ENCODE data around the gene HECW1. TPM values are rescaled to one million over a fixed set of nuclear protein-coding genes. Genes with fewer than 3 reads are reported as not detected.

Gene HECW1
- total and polyA plus RNA-seq, 12 donors = 0.07 to 0.23 TPM; not detected in 10

DNA sequence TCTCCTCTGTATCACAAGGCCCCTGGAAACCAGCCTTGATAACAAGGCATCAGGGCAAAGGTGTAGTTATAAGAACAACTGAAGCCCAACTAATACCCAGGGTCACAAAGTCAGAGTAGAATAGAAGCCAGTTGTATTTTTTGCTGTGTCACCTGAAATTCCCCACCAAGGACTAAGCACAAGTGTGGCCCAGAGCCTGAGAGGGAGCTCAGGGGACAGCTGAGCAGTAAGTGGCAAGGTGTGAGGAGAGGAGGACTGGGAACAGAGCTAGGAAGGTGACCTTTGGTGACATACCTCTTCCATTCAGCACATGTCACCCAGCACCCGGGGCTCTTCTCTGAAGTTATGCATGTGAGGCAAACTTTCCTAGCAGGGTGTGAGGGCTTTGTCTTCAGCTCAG lies 179.9 kb downstream of the HECW1 start:
- H3K27me3 ChIP-seq = peaks cover 0 to 7% (median 2%) of the 10 kb centered on the region in 7 donors
- no peak for DNase-seq
- WGBS, 2 donors = 73 to 87% methylated on average over 1 of the region's 1 CpG

DNA sequence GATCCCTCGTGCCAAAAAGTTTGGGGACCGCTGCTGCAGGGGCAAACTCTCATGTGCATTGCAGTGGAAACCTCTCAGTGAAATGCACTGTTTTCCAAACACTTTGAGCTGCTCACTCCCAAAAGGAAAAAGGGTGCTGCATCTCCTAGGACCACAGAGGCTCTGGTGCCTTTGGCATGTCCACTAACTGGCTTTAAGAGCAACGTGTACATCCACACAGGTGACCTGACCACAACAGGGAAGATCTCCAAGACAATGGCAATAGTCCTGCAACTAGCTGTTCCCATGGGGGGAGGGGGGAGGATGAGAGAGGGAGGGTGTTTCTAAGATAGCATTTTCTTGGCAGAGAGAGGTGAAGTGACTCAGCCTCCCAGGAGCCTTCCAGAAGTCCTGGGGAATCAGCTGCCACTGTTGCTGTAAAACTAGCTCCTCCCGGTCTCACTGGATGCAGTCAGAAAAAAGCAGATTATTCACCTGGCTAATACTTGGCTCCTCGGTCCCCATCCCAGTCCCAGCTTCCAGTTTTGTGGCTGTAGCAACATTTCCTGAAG lies 181.7 kb downstream of the HECW1 start:
- 46% methylated on average over 5 of the region's 5 CpGs for WGBS, 2 donors
- Histone ChIP-seq H3K4me1 (no peaks in the 10 kb centered on the region), H3K27me3 (peaks cover 0 to 21% (median 6%) of the 10 kb centered on the region in 7 donors), H3K4me3 (no peak overlapping the region), H3K36me3 (no peaks in the 10 kb centered on the region), H3K27ac (no peak overlapping the region), H3K9me3 (peaks cover 0 to 23% (median 10%) of the 10 kb centered on the region in 11 donors)
- TF ChIP-seq, protein P1, sequence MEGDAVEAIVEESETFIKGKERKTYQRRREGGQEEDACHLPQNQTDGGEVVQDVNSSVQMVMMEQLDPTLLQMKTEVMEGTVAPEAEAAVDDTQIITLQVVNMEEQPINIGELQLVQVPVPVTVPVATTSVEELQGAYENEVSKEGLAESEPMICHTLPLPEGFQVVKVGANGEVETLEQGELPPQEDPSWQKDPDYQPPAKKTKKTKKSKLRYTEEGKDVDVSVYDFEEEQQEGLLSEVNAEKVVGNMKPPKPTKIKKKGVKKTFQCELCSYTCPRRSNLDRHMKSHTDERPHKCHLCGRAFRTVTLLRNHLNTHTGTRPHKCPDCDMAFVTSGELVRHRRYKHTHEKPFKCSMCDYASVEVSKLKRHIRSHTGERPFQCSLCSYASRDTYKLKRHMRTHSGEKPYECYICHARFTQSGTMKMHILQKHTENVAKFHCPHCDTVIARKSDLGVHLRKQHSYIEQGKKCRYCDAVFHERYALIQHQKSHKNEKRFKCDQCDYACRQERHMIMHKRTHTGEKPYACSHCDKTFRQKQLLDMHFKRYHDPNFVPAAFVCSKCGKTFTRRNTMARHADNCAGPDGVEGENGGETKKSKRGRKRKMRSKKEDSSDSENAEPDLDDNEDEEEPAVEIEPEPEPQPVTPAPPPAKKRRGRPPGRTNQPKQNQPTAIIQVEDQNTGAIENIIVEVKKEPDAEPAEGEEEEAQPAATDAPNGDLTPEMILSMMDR (IDR thresholded peaks at IDR 0.05) = no peak
- ATAC-seq = no peak
- intact Hi-C loops (cut with DNase I) = no loop called here
- no peak for DNase-seq

More for the DNA sequence above, 179.9 kb downstream of the HECW1 start:
- ATAC-seq = no peak
- intact Hi-C loops (cut with DNase I) = no loop called here
- Histone ChIP-seq H3K4me3 (no peak overlapping the region), H3K27ac (no peak overlapping the region), H3K9me3 (peaks cover 0 to 23% (median 10%) of the 10 kb centered on the region in 11 donors), H3K36me3 (no peaks in the 10 kb centered on the region), H3K4me1 (no peaks in the 10 kb centered on the region)
- TF ChIP-seq, protein P1 (IDR thresholded peaks at IDR 0.05) = no peak

DNA sequence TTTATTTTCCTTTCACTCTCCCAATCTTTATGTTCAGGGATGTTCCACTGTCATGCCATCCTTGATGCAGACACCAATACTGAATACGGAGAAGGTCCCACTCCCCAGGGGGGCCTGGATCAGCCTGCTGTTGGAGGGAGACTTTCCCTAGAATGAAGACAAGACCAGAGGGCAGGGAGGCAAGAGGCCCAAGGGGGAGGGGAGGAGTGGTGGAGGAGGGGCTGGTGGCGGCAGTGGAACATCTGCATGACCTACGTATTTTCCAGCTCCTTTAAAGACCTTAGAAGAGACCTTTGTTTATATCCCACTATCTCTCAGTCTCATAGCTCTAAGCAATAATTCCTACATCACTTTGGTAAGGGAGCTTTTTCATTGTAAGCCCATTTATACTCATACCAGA lies 183.0 kb downstream of the HECW1 start:
- no peak for DNase-seq
- intact Hi-C loops (cut with DNase I) = no loop called here
- no peaks in the 10 kb centered on the region for H3K36me3 ChIP-seq
- ATAC-seq = no peak
- no peak overlapping the region for H3K27ac ChIP-seq
- TF ChIP-seq, protein P1 (IDR thresholded peaks at IDR 0.05) = no peak
- H3K27me3 ChIP-seq = peaks cover 0 to 22% (median 6%) of the 10 kb centered on the region in 7 donors
- no peaks in the 10 kb centered on the region for H3K4me1 ChIP-seq
- 61 to 69% methylated on average over 3 of the region's 3 CpGs for WGBS, 2 donors
- no peak overlapping the region for H3K4me3 ChIP-seq
- peaks cover 0 to 16% (median 10%) of the 10 kb centered on the region in 11 donors for H3K9me3 ChIP-seq

DNA sequence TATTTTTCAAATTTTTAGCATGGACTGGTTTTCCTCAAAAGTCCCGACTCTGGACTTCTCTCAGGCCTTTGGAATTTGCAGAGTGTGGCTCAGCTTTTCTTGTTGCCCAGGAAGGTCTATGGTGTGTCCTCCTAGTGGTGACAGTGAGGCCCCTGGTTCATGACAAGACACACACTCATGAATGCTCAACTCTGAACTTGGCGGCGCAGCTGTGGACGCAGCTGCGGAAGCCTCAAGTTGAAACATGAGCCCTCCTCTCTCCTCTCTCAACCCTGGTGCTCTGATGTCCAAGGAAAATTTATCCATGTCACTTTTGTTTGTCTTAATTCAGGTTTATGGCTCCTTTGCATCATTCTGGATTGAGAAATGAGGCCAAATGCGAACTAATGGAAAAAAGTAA lies 183.9 kb downstream of the HECW1 start:
- 75% methylated on average over 6 of the region's 6 CpGs for WGBS, 2 donors
- no peak overlapping the region for H3K4me3 ChIP-seq
- no peaks in the 10 kb centered on the region for H3K4me1 ChIP-seq
- no peak for DNase-seq
- TF ChIP-seq, protein P1 (IDR thresholded peaks at IDR 0.05) = no peak
- no peaks in the 10 kb centered on the region for H3K36me3 ChIP-seq
- peak in 1 of 8 donors; percentile 66 for ATAC-seq
- peaks cover 0 to 30% (median 6%) of the 10 kb centered on the region in 7 donors for H3K27me3 ChIP-seq
- H3K27ac ChIP-seq = no peak overlapping the region
- intact Hi-C loops (cut with DNase I) = no loop called here
- H3K9me3 ChIP-seq = peaks cover 0 to 7% (median under 1%) of the 10 kb centered on the region in 11 donors
